GM18498 (cell line): ENCODE measurements around the gene CAMKMT.

Source experiments
- ATAC-seq: cut with Tn5 transposase; IDR thresholded peaks from one replicate; pipeline ENCODE4 v1.9.1; 2021; ENCODE audit warnings: mild to moderate bottlenecking, moderate library complexity; ENCODE audit not compliant: unreplicated experiment

Gene CAMKMT

DNA sequence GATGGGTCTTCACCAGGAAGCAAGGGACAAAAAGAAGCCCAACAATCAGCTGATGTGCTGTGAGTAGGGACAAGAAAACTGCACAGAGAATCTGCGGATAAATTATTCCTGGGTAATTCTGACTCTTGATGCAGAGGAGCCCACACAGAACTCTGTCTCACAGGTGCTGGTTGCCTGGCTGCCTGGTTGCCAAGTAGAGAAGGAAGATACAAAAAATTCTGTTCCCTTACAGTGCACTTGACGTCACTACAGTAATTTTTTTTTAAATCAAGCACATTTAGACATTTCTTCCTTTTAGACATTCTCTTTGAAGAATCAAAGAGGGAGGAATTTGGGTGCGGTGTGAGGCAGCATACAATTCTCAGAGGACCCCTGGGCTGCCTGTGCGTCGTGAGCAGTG, 427.7 kb downstream of the CAMKMT start:
- no peak for ATAC-seq

DNA sequence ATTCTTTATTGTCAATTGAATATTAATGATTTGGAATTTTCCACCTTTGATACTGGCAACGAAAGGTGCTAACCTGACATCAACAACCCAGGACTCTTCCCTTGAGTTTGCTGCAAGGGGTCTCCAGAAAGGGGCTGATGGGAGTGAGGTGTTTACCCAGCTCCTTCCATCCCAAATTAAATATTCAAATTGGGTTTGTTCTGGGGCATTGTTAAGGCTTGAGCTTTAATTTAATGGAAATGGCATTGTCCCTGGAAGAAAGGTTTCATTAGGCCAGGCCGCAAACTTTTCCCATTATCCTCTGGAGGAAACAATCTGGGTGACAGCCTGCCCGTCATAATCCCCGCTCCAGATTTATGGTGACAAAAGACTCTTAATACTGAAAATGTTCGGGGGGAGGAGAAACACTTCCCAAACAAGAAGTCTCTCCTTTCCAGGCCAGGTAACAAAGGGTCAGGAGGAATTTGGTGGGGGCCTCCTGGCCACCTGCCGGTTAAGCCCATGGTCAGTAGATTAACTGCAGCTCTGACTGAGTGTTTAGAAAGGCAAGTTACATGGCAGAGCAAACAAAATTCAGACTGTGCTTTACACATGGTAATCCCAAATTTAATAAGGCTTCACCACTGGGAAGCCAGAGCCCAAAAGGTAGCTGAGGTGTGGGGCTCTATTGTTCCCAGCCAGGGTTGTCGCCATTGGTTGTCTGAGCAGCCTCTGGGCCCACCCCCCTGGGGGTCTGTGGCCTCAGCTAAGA, 428.4 kb downstream of the CAMKMT start:
- no peak for ATAC-seq

DNA sequence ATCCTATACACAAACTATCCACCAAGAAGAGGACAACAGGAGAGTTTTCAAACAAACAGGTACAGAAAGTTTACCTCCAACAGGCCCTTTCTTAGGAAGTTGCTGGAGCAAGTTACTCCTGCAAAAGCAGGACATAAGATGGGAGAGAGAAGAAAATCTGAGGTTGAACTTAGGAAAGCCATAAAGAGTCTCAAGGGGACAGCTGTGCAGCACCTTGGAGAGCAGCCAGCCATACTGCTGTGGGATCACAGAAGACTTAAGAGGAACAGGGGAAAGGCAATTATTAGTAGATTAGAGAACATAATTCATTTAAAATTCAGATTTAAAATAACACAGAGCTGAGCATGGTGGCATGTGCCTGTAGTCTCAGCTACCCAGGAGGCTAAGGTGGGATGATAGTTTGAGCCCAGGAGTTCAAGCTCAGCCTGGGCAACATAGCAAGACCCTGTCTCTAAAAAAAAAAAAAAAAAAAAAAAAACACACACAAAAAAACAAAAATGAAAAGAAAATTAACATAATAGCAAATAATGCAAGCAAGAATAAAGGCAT, 431.6 kb downstream of the CAMKMT start:
- ATAC-seq, result no peak

DNA sequence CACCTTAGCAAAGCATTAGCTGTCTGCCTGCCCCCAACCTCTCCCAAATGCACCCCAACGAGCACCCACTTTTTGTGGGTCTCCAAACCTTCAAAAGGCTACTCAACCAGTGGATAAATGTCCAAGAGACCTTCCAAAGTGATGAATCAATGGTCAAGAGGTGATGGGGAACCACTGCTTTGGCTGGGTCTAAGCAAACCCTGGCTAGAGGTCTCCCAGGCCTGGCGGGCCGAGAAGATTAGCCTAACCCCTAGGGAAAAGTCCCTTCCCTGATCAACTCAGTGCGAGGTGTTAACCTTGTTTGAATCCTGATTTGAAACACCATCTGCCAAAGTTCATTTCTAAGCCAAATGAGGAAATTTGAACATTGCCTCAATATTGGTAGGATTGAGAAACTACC, 435.0 kb downstream of the CAMKMT start:
- ATAC-seq, result no peak

DNA sequence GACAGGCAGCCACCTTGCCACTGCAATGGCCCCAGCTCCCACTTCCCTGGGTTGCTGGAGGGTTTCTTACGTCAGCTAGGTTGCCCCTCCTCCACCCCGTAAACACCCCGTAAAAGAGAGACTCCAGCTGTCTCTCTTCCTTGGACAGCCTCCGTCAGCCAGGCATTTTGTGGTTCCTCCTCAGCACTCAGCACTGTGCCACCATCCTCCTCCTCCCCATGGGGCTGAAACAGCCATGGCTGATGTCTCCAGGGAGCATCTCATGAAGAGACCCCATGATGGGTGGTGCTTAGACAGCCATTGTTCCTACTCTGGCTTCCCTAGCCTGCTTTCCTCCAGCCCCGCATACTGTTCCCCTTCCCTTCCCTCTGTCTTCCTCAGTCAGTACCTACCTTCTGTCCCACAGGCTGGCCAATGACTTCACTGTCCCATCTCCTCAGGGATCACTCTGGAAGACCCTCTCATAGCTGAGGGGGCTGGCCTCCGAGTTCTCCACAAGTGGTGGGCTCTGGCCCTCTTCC, 436.5 kb downstream of the CAMKMT start:
- no peak for ATAC-seq

DNA sequence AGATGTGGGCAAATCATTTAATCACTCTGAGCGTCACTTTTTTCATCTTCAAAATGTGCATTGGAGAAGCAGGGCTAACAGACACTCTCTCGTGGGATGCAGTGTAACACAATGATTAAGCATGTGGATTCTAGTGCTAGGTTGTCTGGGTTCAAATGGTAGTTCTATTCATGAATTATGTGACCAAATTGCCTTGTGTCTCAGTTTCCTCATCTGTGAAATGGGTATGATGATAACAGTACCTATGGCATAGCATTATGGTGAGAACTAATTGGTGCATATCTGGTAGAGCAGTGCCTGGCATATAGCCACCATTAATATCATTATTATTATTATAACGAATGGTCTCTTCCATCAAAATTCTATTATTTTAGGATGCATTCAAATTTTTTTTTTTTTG, 437.4 kb downstream of the CAMKMT start:
- no peak for ATAC-seq

DNA sequence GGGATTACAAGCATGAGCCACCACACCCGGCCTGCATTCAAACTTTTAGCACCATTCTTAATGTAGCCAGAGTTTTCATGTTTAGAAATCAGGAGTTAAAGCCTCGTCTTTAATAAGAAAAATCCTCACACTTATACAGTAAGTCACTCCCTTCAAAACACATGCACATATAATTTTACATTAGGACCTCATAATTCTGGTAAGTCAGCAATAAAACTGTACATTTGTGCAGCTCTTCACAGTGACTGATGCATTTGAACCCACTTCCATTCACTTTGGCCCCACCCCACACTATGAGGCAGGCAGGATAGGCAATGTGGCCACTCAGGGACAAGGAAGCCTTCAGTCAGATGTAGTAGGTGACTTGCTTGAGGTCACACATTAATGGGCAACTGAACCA, 438.0 kb downstream of the CAMKMT start:
- no peak for ATAC-seq

DNA sequence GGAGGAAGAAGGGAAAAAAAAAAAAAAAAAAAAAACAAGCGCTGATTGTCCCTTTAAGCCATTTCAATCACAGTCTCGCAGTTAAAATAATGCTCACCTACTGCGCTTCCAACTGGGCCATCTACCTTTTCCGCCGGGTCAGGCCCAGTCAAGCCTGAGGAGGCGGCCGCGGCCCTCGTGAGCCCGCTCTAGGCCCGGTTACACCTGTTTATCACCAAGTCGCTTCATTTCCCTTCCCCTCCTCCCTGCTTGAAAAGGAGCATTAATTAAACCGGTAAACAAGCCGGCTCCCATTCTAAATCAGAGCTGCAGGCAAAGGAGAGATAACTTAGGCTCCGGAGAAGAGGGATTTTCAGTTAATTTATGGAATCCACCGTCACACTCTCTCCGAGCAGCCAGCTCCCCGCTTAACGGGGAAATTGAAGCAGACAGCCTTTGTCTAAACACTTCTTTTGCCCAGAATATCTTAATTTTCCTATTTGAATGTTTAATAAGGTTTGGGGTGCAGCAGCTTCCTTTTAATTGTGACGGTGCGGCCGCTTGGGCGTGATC, 439.6 kb downstream of the CAMKMT start:
- no peak for ATAC-seq

DNA sequence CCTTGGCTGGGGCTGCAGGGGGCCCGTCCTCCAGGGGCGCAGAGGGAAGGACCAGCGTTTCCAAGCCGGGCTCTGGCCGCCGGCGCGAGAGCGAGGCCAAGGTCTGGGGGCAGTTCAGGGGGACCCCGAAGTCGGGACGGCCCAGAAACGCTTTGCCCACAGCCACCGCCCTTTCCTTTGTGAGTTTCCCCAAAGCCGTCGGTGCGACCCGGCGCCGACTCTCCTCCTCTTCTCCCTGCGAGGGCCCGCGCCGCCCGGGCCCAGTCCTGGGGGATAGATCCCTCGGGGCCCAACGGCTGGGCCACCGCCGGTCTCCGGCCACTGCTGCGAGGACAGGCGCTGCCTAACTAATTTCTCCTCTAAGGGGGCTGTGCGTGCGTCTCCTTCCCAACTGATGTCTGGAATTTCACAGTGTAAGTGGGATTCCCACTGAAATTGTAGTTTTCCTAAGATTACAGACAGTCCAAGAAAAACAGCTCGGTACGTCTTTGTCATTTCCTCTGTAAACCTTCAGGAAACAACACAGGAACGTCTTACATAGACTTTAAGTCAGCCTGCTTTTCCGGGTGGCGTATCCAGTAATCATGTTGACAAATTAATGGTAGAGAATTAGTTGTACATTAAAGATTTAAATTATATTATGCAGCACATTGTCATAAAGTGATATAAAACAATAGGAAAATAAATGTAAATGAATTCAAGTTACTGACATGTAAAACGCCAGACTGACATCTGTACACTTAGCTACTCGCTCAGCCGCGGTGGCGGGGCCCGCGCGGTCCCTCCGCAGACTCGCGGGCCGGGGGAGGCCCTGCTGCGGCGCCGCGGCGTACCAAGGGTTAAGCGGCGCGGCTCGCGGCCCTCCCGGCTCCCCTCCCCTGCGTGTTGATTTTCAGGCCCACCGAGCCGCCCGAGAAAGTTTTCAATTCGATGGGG, 440.4 kb downstream of the CAMKMT start:
- no peak for ATAC-seq

DNA sequence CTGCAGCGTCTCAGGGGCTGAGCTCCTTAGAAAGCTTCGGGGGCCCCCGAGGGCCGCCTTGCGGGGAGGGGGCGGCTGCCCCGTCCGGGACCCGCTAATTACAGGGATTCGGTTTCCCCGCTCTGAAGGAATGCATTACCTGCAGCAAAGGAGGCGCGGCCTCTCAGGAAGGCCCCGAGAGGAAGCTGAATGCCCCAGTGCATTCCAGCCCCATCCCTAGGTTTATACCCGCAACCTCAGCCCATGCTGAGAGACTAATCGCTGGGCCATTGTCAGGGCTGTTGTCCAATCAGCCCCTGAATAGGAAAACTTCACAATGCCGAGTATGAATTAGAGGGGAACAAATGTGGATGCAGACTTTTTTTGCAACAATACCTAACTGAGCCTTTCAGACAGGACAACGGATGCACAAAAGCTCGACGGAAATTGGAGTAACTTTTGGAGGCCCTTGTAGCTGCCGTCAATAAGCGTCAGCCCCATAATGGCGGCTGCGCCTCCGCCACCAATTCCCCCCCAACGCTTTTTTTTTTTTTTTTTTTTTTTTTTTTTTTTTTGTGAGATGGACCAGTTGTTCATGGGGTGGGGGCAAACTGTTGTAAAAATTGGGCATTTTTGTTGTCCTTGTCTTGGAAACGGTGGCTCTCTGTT, 441.2 kb downstream of the CAMKMT start:
- no peak for ATAC-seq

DNA sequence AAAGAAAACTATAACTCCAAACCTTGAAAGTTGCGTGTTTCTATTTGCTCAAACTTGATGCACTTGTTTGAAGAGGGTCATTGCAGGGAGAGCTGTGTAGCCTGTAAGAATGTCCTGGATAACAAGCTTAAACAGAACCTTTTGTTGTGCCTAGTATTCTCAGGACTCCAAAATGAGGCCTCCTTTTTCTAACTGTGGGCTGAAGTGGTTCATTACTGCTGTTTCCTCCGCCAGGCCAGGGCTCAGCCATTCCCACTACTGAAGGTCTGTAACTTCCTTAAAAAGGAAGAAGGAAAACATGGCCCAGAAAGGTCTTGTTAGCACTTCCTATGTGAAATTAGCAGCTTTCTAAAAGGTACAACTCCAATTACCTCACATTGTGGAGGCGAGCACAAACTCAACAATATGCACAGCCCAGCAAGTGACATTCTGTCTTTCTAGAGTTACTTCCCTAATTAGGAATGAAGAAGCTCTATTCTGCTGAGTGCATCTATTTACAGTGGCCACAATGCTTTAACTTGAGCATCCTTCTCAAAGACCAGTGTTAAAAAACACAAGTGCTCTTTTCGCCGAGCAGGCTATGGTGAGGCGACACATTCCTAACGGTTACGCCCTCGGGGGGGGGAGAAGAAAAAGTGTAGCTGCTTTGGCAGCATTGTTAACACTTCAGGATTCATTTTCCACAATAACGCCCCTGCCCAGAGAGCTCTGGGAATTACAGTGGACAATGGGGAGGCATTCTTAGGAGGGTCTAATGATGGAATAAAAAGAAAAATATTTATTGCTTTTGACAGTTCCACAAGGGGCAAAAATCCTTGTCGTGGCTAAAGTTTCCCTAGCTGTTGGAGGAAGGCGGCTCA, 442.9 kb downstream of the CAMKMT start:
- no peak for ATAC-seq

DNA sequence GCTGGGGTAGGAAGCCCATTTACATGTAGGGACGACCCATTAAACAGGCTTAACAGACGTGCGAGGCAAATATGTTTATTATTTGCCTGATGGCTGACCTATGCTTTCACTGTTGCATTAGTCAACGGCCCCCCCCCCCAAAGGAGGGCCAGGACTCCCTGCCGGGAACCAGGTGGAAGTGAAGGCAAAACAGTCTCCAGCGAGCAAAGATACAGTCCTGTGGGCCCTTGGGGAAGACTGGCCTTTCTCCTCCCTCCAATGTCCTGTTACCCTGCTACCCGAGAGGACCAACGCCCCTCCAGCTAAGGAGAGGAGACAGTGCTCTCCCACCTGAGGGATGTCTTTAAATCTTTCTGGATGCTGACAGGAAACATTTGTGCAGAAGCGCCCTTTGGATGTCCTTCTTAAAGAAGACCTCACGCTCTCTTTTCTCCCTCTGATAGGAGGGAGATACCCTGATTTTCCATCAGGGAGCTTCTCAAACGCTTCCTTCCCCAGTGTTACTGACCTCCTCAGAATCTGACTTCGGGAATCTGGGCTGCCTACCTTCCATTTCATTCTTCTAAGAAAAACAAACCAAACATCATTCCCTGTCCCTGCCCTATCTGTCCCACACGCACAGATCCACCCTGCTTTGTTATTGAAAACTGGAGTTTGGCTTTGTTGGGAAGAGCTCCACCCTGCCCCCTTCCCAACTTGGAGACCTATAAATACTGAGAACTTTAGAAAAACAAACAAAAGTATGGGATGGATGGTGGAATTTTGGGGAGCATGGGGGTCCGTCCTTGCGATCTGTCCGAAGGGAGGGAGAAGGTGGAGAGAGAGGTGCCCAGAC, 443.9 kb downstream of the CAMKMT start:
- no peak for ATAC-seq

DNA sequence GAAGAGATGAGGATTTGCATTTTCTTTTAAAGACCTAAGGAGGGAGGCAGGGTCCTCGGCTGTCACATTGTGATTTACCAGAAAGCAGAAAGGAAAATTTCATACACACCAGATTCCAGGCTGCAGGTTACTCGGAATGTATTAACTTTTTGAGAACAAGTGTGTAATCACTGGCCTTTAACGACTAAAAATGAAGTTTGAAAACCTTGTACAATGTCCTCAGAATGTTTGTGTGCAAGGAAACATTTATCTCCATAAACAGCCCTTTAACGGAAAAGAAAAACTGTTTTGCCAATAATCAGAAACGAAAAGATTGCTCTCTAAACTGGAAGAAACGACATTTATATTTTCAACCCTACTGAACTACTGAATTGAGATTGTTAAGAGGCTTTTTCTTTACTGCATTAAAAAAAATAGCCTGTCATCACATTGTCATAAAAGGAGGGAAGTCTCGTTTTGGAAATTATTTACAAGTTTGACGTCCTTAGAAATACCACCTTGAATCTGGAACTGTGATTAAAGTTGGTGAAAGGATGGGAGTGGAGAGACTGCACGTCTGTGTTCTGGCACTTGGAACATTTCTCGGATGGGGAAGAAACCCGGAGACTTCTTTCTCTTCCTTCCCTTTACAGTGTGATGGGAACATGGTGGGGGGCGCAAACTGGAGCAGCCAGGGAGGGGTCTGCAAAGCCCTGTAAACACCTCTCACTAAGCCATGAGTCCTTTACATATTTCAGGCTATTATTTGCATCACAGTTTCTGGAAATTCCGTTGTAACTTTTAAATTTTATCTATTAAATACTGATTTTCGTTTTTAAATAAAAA, 445.7 kb downstream of the CAMKMT start:
- no peak for ATAC-seq

DNA sequence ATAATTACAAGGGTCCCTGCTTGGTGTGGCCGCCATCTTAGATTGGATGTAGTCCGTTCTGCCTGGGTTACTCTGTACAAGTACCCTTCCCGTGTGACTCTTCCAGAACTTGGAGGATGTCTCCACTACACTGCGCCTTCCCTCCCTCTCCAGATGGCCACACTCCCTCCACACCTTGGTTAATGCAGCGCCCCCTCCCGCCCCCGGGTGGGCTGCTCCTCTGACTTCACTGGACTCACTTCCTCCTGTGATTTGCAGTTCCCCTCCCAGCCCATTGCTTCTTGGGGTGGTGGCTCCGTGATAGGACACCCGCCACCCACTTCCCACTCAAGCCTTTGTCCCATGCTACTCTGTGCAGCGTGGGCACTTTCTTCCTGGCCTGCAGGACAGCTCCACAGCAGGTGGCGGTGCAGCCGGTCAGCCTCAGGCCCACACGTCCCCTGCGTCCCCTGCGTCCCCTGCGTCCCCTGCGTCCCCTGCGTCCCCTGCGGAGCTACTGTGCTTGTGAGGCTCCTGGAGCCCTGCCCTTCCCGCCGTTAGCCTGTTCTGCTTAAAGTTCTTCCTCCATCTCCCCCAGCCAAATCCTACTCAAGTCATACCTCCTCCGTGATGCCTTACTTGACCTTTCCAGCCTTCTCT, 449.3 kb downstream of the CAMKMT start:
- no peak for ATAC-seq

DNA sequence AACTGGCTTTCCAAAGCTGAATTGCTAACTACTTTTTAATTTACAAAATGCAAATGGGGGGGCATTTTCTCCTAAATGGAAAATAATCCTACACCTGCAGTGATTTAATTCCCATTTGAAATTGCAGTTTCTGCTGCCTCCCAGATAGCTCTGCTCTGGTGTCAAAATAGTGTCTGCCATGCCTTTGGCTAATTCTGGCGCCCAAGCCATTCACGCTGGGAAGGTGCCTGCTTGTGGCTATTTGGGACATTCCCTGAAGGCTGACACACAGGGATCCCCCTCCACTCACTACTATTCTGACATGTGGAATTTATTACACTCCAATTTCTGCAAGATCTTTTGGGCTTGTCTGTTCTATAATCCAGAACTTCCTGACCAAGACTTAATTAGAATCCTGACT, 451.4 kb downstream of the CAMKMT start:
- ATAC-seq, result no peak

DNA sequence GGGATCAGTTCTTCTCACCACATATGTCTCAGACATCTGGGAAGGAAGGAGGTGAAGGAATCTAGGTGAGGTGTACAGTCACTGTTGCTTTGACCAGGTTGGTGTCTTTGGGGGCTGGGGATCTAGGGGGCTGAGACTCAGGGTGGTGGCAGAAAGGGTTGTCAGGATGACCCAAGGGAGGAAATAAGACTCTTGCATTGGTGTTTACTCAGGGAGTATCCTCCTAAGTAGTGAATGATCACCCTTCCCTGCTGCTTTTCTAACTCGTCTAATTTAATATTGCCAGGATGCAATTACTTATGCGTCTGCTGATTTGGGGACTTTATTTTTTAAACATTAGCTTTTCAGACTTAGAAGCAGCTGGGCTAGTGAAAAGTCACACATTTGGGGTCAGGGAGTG, 451.9 kb downstream of the CAMKMT start:
- no peak for ATAC-seq

DNA sequence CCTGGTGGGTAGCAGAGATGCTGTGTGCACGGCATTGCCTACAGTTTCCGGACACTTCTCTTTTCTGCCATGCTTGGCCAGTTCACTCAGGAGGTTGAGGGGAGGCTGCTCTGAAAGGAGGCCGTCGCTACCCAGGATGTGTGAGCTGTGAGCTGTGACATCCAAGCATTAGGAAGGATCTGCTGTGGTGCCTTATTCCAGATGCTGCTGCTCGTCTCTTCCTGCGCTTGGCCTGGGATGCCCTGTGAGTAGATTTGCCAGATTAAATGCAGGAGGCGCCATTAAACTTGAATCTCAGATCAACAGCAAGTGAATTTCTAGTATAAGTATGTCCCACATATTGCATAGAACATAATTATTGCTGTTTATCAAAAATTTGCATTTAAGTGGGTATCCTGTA, 455.5 kb downstream of the CAMKMT start:
- no peak for ATAC-seq
